ENCODE results near the gene INO80B. TPM values are rescaled to one million over a fixed set of nuclear protein-coding genes. Genes with fewer than 3 reads are reported as not detected.
"Not testable (repeated sequence)": the region's sequence is repeated elsewhere in the genome, so short reads cannot be mapped to it uniquely, and the experiment has no call there.

Gene INO80B
- total and polyA plus RNA-seq, 9 donors, result 9.4 to 60.9 (median 48.6) TPM

GRCh38 chr2:74420006-74420405, 34.9 kb upstream of the INO80B start:
- H3K27me3 ChIP-seq, result no peaks in the 10 kb centered on the region
- WGBS, 3 donors, result 80 to 87% (median 87%) methylated on average over 2 of the region's 2 CpGs

GRCh38 chr2:74420443-74421103, 34.3 kb upstream of the INO80B start:
- H3K36me3 ChIP-seq; H3K4me1 ChIP-seq (ENCODE audit: insufficient read depth); H3K9me3 ChIP-seq; intact Hi-C loops (cut with DNase I); DNase-seq; H3K27ac ChIP-seq; H3K27me3 ChIP-seq: not testable (repeated sequence)
- peak overlapping the region; percentile 72 for H3K4me3 ChIP-seq
- 68 to 75% (median 73%) methylated on average over 19 of the region's 19 CpGs for WGBS, 3 donors

More at GRCh38 chr2:74420006-74420405, 34.9 kb upstream of the INO80B start:
- intact Hi-C loops (cut with DNase I), result no loop called here
- Histone ChIP-seq H3K9me3 (no peaks in the 10 kb centered on the region), H3K27ac (no peak overlapping the region), H3K4me1 (ENCODE audit: insufficient read depth) (peaks cover 12% of the 10 kb centered on the region), H3K4me3 (no peak overlapping the region), H3K36me3 (no peaks in the 10 kb centered on the region)
- no peak for DNase-seq
- TF ChIP-seq CTCF (IDR thresholded peaks at IDR 0.05) (no peak), POLR2A (IDR thresholded peaks at IDR 0.05) (no peak), EP300 (IDR thresholded peaks at IDR 0.05) (no peak)

- Histone ChIP-seq H3K4me1 (ENCODE audit: insufficient read depth) (peaks cover 3% of the 10 kb centered on the region), H3K4me3 (peak within 1 kb of the TSS; percentile 72), H3K36me3 (no peaks in the 10 kb centered on the region), H3K27ac (peak within 1 kb of the TSS in 1 of 2 donors; percentile 53), H3K27me3 (no peaks in the 10 kb centered on the region), H3K9me3 (no peaks in the 10 kb centered on the region)
- WGBS, 3 donors, result 0% methylated on average over 57 of the region's 57 CpGs
- DNase-seq, result peak; percentile 82 to 94 (median 88)
- intact Hi-C loops (cut with DNase I), result no loop called here
- peak; percentile 63 for TF ChIP-seq POLR2A (IDR thresholded peaks at IDR 0.05)
- no peak for TF ChIP-seq EP300 (IDR thresholded peaks at IDR 0.05)
- TF ChIP-seq CTCF (IDR thresholded peaks at IDR 0.05), result no peak
Measured at GRCh38 chr2:74421221-74421870, 33.5 kb upstream of the INO80B start, which contains the start of the genes C2orf81 and WDR54. TSS of gene C2orf81 (minus strand) at chr2:74421619. CDS start at chr2:74421560, 59 bp downstream. TSS of gene WDR54 (plus strand) at chr2:74421730. CDS start at chr2:74422154, 424 bp downstream.

GRCh38 chr2:74423231-74424095, 31.4 kb upstream of the INO80B start:
- no peaks in the 10 kb centered on the region for H3K27me3 ChIP-seq
- no peak for DNase-seq
- 65 to 73% (median 68%) methylated on average over 9 of the region's 9 CpGs for WGBS, 3 donors
- TF ChIP-seq POLR2A (IDR thresholded peaks at IDR 0.05) (no peak), EP300 (IDR thresholded peaks at IDR 0.05) (no peak), CTCF (IDR thresholded peaks at IDR 0.05) (no peak)
- no peak overlapping the region for H3K4me3 ChIP-seq
- intact Hi-C loops (cut with DNase I), result no loop called here
- H3K9me3 ChIP-seq, result no peaks in the 10 kb centered on the region
- H3K27ac ChIP-seq, result no peak overlapping the region
- H3K4me1 ChIP-seq (ENCODE audit: insufficient read depth), result peaks cover 3% of the 10 kb centered on the region
- no peaks in the 10 kb centered on the region for H3K36me3 ChIP-seq

All from ovary (tissue), 9 donors.